Measurements from ENCODE around the gene CPD. TPM values are rescaled to one million over a fixed set of nuclear protein-coding genes. Genes with fewer than 3 reads are reported as not detected.

CPD gene
- polyA plus RNA-seq, 1 of the 3 experiments (the other 2 are of a cell fraction) = 12.5 TPM

DNA sequence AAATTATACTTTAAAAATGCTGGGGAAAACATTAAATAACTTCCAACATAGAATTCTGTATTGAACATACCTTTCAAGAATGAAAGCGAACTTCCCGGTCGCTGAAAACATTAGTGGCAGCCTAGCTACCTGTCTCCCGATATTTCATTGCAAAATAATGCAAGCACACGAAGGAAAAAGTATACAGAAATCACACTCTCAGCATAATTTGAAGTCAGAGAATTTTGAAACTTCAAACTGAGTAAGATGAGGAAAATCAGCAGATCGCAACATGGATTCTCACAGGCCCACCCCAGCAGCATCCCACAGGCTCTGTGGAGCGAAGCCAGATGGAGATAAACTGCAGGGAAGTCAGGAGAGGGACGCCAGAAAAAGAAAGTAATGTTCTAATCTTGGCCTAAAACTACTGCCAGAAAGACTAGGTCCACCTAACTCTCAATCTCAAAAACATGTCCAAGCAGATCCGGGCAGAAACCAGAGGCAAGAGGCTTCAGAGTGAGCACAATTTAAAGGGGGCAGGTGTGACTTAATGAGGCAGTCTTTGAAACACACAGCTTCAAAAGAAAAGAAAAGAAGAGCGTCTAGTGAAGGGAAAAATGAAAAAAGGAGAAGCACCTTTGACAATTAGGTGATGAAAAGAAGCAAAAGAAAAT, 93.6 kb downstream of the CPD start (continued):
- TF ChIP-seq POLR2AphosphoS5 (IDR thresholded peaks at IDR 0.05; ENCODE audit: low read depth, low read length) (no peak), EZH2phosphoT487 (IDR thresholded peaks at IDR 0.05; ENCODE audit: borderline replicate concordance, low read depth) (no peak)

DNA sequence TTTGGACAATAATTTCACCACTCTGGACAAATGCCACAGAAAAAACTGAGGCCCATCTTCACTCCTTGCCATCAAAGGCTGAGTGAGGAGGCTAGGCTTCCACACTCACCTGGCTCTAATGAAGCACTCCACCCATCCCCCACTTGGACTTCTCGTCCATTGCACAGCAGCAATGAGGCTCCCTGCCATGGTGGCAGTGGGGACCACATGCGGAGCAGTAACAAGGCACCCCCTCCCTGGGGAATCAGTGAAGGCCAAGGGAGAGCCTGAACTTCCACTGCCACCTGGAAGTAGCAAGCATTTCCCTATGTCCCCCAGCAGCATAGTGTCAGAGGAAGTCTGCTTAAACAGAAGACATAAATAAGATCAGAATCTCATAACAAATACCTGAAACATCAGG, 96.5 kb downstream of the CPD start:
- WGBS (ENCODE audit: low lambda C conversion rate) = 93% methylated on average over 2 of the region's 2 CpGs
- peaks cover 4 to 11% of the 10 kb centered on the region in 2 experiments for H3K36me3 ChIP-seq (replicated peaks in 1 of 2; ENCODE audit: control insufficient read depth in 1 of 2, insufficient read depth in 2 of 2, low read length in 1 of 2)
- POLR2A ChIA-PET = no interaction called here

DNA sequence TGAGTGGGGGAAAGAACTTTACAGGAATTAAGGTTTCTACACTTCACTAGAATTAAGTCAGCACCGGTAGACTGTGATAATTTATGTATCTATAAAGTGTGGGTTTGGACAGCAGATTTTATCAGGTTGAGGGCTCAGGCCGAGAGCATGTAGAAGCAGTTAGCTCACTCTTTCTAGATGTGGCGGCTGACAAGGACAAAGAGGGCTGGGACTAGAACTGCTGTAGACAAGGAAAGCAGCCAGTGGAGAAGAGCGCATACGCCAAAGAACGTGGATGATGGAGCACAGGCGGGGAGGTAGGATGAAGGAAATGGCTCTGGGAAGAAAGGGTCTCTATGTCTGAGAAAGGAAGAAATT, 98.0 kb downstream of the CPD start:
- peaks cover 11 to 25% of the 10 kb centered on the region in 2 experiments for H3K36me3 ChIP-seq (replicated peaks in 1 of 2; ENCODE audit: control insufficient read depth in 1 of 2, insufficient read depth in 2 of 2, low read length in 1 of 2)
- no peaks in the 10 kb centered on the region for H3K27me3 ChIP-seq (ENCODE audit: insufficient read depth)
- H3K9ac ChIP-seq = peak overlapping the region; percentile 99; the same call in 1 of the 2 replicates
- DNase-seq = no peak
- H3K4me2 ChIP-seq = peak overlapping the region; percentile 69
- H3K9me3 ChIP-seq = no peaks in the 10 kb centered on the region
- H3K4me1 ChIP-seq (ENCODE audit: control insufficient read depth in 1 of 2, insufficient read depth in 2 of 2, low read depth in 1 of 2, low read length in 1 of 2) = peaks cover 5 to 13% of the 10 kb centered on the region in 2 experiments; a peak in 3 of 4 replicates
- H3K79me2 ChIP-seq (ENCODE audit: insufficient read depth) = peaks cover 45% of the 10 kb centered on the region
- H3K9me2 ChIP-seq = no peaks in the 10 kb centered on the region
- H3F3A ChIP-seq (replicated peaks; ENCODE audit: insufficient read depth) = no peaks in the 10 kb centered on the region
- ChIA-PET POLR2A (no interaction called here), CTCF (interaction anchor here (0.6 to 5.1 kb wide), 28 partner anchors 11 to 698 kb away, joined by 3 to 45 read pairs (median 4); no protein-coding TSS in a partner anchor)
- no peaks in the 10 kb centered on the region for H4K20me1 ChIP-seq (ENCODE audit: insufficient read depth)
- peak overlapping the region; percentile 58 to 99 for H3K4me3 ChIP-seq (ENCODE audit: low read depth in 2 of 2, low read length in 1 of 2)
- peak overlapping the region; percentile 96 for H2AFZ ChIP-seq (ENCODE audit: low read depth)
- peak overlapping the region; percentile 39 to 86; a peak in 3 of 4 replicates for H3K27ac ChIP-seq (ENCODE audit: low read depth in 2 of 2, low read length in 1 of 2)
- WGBS (ENCODE audit: low lambda C conversion rate) = 31% methylated on average over 7 of the region's 7 CpGs
- TF ChIP-seq EP300 (IDR thresholded peaks at IDR 0.05; ENCODE audit: borderline replicate concordance in 1 of 2, low read depth in 1 of 2, low read length in 1 of 2) = 0 out of 4 replicates have a peak, but pooled peaks of 1 of the 2 experiments have one; percentile 4
- TF ChIP-seq NFIC (IDR thresholded peaks at IDR 0.05; ENCODE audit: borderline replicate concordance) = no peak

More for the DNA sequence above, 96.5 kb downstream of the CPD start:
- DNase-seq = no peak
- Histone ChIP-seq H3K9me2 (no peaks in the 10 kb centered on the region), H3K9me3 (no peaks in the 10 kb centered on the region), H3K4me2 (no peak overlapping the region), H3K9ac (no peak overlapping the region), H3K79me2 (ENCODE audit: insufficient read depth) (peaks cover 30% of the 10 kb centered on the region), H3K4me1 (ENCODE audit: control insufficient read depth in 1 of 2, insufficient read depth in 2 of 2, low read depth in 1 of 2, low read length in 1 of 2) (peaks cover 5 to 13% of the 10 kb centered on the region in 2 experiments; a peak in 3 of 4 replicates), H3K4me3 (ENCODE audit: low read depth in 2 of 2, low read length in 1 of 2) (no peak overlapping the region), H3F3A (replicated peaks; ENCODE audit: insufficient read depth) (no peaks in the 10 kb centered on the region), H2AFZ (ENCODE audit: low read depth) (no peak overlapping the region), H3K27me3 (ENCODE audit: insufficient read depth) (no peaks in the 10 kb centered on the region), H3K27ac (ENCODE audit: low read depth in 2 of 2, low read length in 1 of 2) (no peak overlapping the region), H4K20me1 (ENCODE audit: insufficient read depth) (no peaks in the 10 kb centered on the region)
- TF ChIP-seq TAF1 (IDR thresholded peaks at IDR 0.05; ENCODE audit: borderline replicate concordance, low read depth, low read length) = no peak
- TF ChIP-seq, protein P1, sequence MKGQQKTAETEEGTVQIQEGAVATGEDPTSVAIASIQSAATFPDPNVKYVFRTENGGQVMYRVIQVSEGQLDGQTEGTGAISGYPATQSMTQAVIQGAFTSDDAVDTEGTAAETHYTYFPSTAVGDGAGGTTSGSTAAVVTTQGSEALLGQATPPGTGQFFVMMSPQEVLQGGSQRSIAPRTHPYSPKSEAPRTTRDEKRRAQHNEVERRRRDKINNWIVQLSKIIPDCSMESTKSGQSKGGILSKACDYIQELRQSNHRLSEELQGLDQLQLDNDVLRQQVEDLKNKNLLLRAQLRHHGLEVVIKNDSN (IDR thresholded peaks at IDR 0.05; ENCODE audit: borderline replicate concordance, low read depth) = no peak
- CTCF ChIA-PET = interaction anchor here (2.5 to 5.1 kb wide), 4 partner anchors 9 to 136 kb away, joined by 12 to 45 read pairs (median 22); no protein-coding TSS in a partner anchor
